SKM-1 treated with dmso at 0.1 percent for 144 hours (cell line): ENCODE measurements around the gene SPATS2.
"Not testable (repeated sequence)": the region's sequence is repeated elsewhere in the genome, so short reads cannot be mapped to it uniquely, and the experiment has no call there.

Experiments used
- DNase-seq: peaks from one replicate; lab custom pipeline; 2025; ENCODE audit not compliant: unreplicated experiment; lab: John Stamatoyannopoulos, UW

SPATS2 gene

GRCh38 chr12:49367381-49368239 lies at the start of gene SPATS2:
SPATS2 (plus strand) TSS chr12:49367462; CDS start chr12:49461013, 93,551 bp downstream.
- no peak for DNase-seq

GRCh38 chr12:49320411-49321103 lies 46.7 kb upstream of the SPATS2 start:
- not testable (repeated sequence) for DNase-seq

GRCh38 chr12:49322367-49322707 lies 44.9 kb upstream of the SPATS2 start:
- DNase-seq, result no peak

- DNase-seq, result peak; percentile 89
Observed at GRCh38 chr12:49322708-49323523, 44.3 kb upstream of the SPATS2 start, which contains the start of gene TROAP. TROAP (plus strand) TSS chr12:49323255; CDS start chr12:49323609, 354 bp downstream.

- DNase-seq, result no peak
Observed at GRCh38 chr12:49323524-49324097, 43.7 kb upstream of the SPATS2 start.

GRCh38 chr12:49325606-49326005 lies 41.7 kb upstream of the SPATS2 start:
- DNase-seq, result no peak

- DNase-seq, result no peak
Observed at GRCh38 chr12:49327368-49327767, 39.9 kb upstream of the SPATS2 start.

GRCh38 chr12:49327887-49328286 lies 39.4 kb upstream of the SPATS2 start:
- DNase-seq, result no peak

GRCh38 chr12:49328816-49329215 lies 38.4 kb upstream of the SPATS2 start:
- no peak for DNase-seq

- DNase-seq, result no peak
Observed at GRCh38 chr12:49330032-49330619, 37.1 kb upstream of the SPATS2 start.

- DNase-seq, result no peak
Observed at GRCh38 chr12:49330631-49331379, 36.5 kb upstream of the SPATS2 start.

GRCh38 chr12:49331380-49332222 lies 35.7 kb upstream of the SPATS2 start:
- peak; percentile 16 for DNase-seq

GRCh38 chr12:49332441-49332861 lies 34.8 kb upstream of the SPATS2 start:
- no peak for DNase-seq

GRCh38 chr12:49332891-49333371 lies 34.3 kb upstream of the SPATS2 start:
- DNase-seq, result no peak

GRCh38 chr12:49333778-49334177 lies 33.5 kb upstream of the SPATS2 start:
- DNase-seq, result not testable (repeated sequence)

- no peak for DNase-seq
Observed at GRCh38 chr12:49334226-49334625, 33.0 kb upstream of the SPATS2 start.

- DNase-seq, result no peak
Observed at GRCh38 chr12:49334681-49335080, 32.6 kb upstream of the SPATS2 start.

- DNase-seq, result no peak
Observed at GRCh38 chr12:49335118-49335954, 31.9 kb upstream of the SPATS2 start.
